Sigmoid colon (tissue), 4 donors: Measurements from ENCODE around the gene SIVA1.

Experiments used
- EP300 ChIP-seq, 4 donors: sonication (generic); formaldehyde crosslinking; IDR thresholded peaks; one replicate each; pipeline ENCODE4 v1.6.1; 2017; ENCODE audit warnings: antibody characterized with exemption in 4 of 4
- POLR2A ChIP-seq, 2 donors: fragments of 450-650 bp; IDR thresholded peaks; one replicate each; pipeline ENCODE4 v1.6.1; 2016; ENCODE audit warnings: antibody characterized with exemption in 2 of 2, mild to moderate bottlenecking in 2 of 2, moderate library complexity in 2 of 2
- POLR2AphosphoS5 ChIP-seq, 4 donors: sonication (generic); formaldehyde crosslinking; IDR thresholded peaks; one replicate each; pipeline ENCODE4 v1.6.1; 2017; ENCODE audit warnings: antibody characterized with exemption in 4 of 4
- TF ChIP-seq, protein P1 (sequence below), 4 experiments: fragments of 450-650 bp in 3 of 4; fragments of 200-600 bp in 1 of 4; IDR thresholded peaks; one replicate each; pipeline ENCODE4 v1.5.1; 2016 to 2019; ENCODE audit warnings: antibody characterized with exemption in 4 of 4, mild to moderate bottlenecking in 3 of 4, moderate library complexity in 2 of 4

GRCh38 chr14:104712881-104713734 is 39.8 kb upstream of the SIVA1 start:
- TF ChIP-seq EP300 (IDR thresholded peaks at IDR 0.05) (no peak), POLR2A (IDR thresholded peaks at IDR 0.05) (no peak), POLR2AphosphoS5 (IDR thresholded peaks at IDR 0.05) (no peak)
- TF ChIP-seq, protein P1, sequence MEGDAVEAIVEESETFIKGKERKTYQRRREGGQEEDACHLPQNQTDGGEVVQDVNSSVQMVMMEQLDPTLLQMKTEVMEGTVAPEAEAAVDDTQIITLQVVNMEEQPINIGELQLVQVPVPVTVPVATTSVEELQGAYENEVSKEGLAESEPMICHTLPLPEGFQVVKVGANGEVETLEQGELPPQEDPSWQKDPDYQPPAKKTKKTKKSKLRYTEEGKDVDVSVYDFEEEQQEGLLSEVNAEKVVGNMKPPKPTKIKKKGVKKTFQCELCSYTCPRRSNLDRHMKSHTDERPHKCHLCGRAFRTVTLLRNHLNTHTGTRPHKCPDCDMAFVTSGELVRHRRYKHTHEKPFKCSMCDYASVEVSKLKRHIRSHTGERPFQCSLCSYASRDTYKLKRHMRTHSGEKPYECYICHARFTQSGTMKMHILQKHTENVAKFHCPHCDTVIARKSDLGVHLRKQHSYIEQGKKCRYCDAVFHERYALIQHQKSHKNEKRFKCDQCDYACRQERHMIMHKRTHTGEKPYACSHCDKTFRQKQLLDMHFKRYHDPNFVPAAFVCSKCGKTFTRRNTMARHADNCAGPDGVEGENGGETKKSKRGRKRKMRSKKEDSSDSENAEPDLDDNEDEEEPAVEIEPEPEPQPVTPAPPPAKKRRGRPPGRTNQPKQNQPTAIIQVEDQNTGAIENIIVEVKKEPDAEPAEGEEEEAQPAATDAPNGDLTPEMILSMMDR (IDR thresholded peaks at IDR 0.05), result no peak
